Endodermal cell (in vitro differentiated cells): Measurements from ENCODE around the gene DCANP1. TPM values are rescaled to one million over a fixed set of nuclear protein-coding genes. Genes with fewer than 3 reads are reported as not detected.

Experiments
- DNase-seq: peaks from one replicate; pipeline ENCODE4 v3.0.0-alpha.2; 2017
- H3K27ac ChIP-seq: 2 replicates; pipeline ENCODE4 v1.5.1; 2013; ENCODE audit warnings: mild to moderate bottlenecking, low read depth, low read length, moderate library complexity
- H3K27me3 ChIP-seq: 2 replicates; pipeline ENCODE4 v1.6.1; 2013; ENCODE audit warnings: mild to moderate bottlenecking, low read length, moderate library complexity; ENCODE audit not compliant: insufficient read depth, control insufficient read depth, poor library complexity, severe bottlenecking
- H3K36me3 ChIP-seq: 2 replicates; pipeline ENCODE4 v1.7.0; 2013; ENCODE audit warnings: mild to moderate bottlenecking, low read length, moderate library complexity; ENCODE audit not compliant: control insufficient read depth, insufficient read depth
- H3K4me1 ChIP-seq: one replicate; pipeline ENCODE4 v1.7.0; 2013; ENCODE audit warnings: low read length; ENCODE audit not compliant: control insufficient read depth, insufficient read depth
- H3K4me3 ChIP-seq: 2 replicates; pipeline ENCODE4 v1.5.1; 2013; ENCODE audit warnings: mild to moderate bottlenecking, low read length, moderate library complexity
- H3K9ac ChIP-seq: 2 replicates; pipeline ENCODE4 v1.6.1; 2013; ENCODE audit warnings: mild to moderate bottlenecking, low read length, moderate library complexity; ENCODE audit not compliant: poor library complexity, severe bottlenecking; ENCODE audit errors: extremely low read depth
- H3K9me3 ChIP-seq: 2 replicates; pipeline ENCODE4 v1.6.1; 2013; ENCODE audit warnings: mild to moderate bottlenecking, low read length, moderate library complexity; ENCODE audit not compliant: control insufficient read depth
- H3K27ac Mint-ChIP-seq: 2 replicates; pipeline ENCODE4 v1.8.0; 2020; ENCODE audit warnings: mixed read lengths
- H3K27me3 Mint-ChIP-seq: 2 replicates; pipeline ENCODE4 v1.8.0; 2021; ENCODE audit warnings: mild to moderate bottlenecking, mixed read lengths; ENCODE audit not compliant: insufficient read depth
- H3K36me3 Mint-ChIP-seq: 2 replicates; pipeline ENCODE4 v1.8.0; 2020; ENCODE audit warnings: low read depth, mixed read lengths
- H3K4me1 Mint-ChIP-seq: 2 replicates; pipeline ENCODE4 v1.8.0; 2020; ENCODE audit warnings: mixed read lengths
- H3K4me3 Mint-ChIP-seq: 2 replicates; pipeline ENCODE4 v1.8.0; 2020; ENCODE audit warnings: mild to moderate bottlenecking, moderate library complexity, mixed read lengths
- H3K9me3 Mint-ChIP-seq: 2 replicates; pipeline ENCODE4 v1.8.0; 2020; ENCODE audit warnings: mild to moderate bottlenecking, mixed read lengths
- WGBS, 2 experiments: methylation state at CpG; one replicate each; pipeline versions ENCODE4 v1.1.5 to v1.1.7; 2013; ENCODE audit warnings: missing lambda C conversion rate in 2 of 2, mixed read lengths in 1 of 2; ENCODE audit not compliant: insufficient coverage in 1 of 2, insufficient read length in 1 of 2; 5-methylcytosine and 5-hydroxymethylcytosine counted together
- total RNA-seq, 2 donors: library from RNA; stranded (reverse); fragmentation: NEBNext Ultra II Directional in 1 of 2; extraction: Animal tissue kit (Norgen Biotek cat#: 25700) in 1 of 2; gene quantifications; 2 replicates in 1 of 2; 3 replicates in 1 of 2; pipeline ENCODE4 v1.2.1, GENCODE V29; 2021
- TF ChIP-seq, protein P1 (sequence below): fragments of 200-600 bp; sonication (generic); conservative IDR thresholded peaks from 2 replicates; pipeline ENCODE4 v1.5.0; 2021; ENCODE audit warnings: antibody characterized with exemption, mild to moderate bottlenecking

The DCANP1 gene
- total RNA-seq, 2 donors from 2014 or later, result not detected

GRCh38 chr5:135471726-135472125 is 24.6 kb upstream of the DCANP1 start:
- Histone ChIP-seq H3K36me3 (no peaks in the 10 kb centered on the region), H3K9ac (no peak overlapping the region), H3K27ac (no peak overlapping the region), H3K27me3 (peaks cover 100% of the 10 kb centered on the region), H3K9me3 (no peaks in the 10 kb centered on the region), H3K4me1 (peaks cover 6% of the 10 kb centered on the region), H3K4me3 (no peak overlapping the region)
- no peak overlapping the region for H3K4me3 Mint-ChIP-seq
- TF ChIP-seq, protein P1, sequence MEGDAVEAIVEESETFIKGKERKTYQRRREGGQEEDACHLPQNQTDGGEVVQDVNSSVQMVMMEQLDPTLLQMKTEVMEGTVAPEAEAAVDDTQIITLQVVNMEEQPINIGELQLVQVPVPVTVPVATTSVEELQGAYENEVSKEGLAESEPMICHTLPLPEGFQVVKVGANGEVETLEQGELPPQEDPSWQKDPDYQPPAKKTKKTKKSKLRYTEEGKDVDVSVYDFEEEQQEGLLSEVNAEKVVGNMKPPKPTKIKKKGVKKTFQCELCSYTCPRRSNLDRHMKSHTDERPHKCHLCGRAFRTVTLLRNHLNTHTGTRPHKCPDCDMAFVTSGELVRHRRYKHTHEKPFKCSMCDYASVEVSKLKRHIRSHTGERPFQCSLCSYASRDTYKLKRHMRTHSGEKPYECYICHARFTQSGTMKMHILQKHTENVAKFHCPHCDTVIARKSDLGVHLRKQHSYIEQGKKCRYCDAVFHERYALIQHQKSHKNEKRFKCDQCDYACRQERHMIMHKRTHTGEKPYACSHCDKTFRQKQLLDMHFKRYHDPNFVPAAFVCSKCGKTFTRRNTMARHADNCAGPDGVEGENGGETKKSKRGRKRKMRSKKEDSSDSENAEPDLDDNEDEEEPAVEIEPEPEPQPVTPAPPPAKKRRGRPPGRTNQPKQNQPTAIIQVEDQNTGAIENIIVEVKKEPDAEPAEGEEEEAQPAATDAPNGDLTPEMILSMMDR, result no peak
- no peak overlapping the region for H3K27ac Mint-ChIP-seq
- no peak for DNase-seq
- H3K36me3 Mint-ChIP-seq, result no peaks in the 10 kb centered on the region
- H3K4me1 Mint-ChIP-seq, result peaks cover 14% of the 10 kb centered on the region
- 76 to 89% methylated on average over 2 to 4 of the region's 4 CpGs for WGBS, 2 experiments
- H3K27me3 Mint-ChIP-seq, result peaks cover 94% of the 10 kb centered on the region
- H3K9me3 Mint-ChIP-seq, result no peaks in the 10 kb centered on the region

GRCh38 chr5:135469911-135470310 is 22.8 kb upstream of the DCANP1 start:
- Histone ChIP-seq H3K9ac (no peak overlapping the region), H3K4me3 (no peak overlapping the region), H3K27me3 (peaks cover 100% of the 10 kb centered on the region), H3K27ac (no peak overlapping the region), H3K4me1 (peaks cover 9% of the 10 kb centered on the region), H3K36me3 (no peaks in the 10 kb centered on the region), H3K9me3 (no peaks in the 10 kb centered on the region)
- Mint-ChIP-seq H3K36me3 (no peaks in the 10 kb centered on the region), H3K9me3 (no peaks in the 10 kb centered on the region), H3K27ac (no peak overlapping the region), H3K27me3 (peaks cover 97% of the 10 kb centered on the region), H3K4me3 (no peak overlapping the region), H3K4me1 (peaks cover 15% of the 10 kb centered on the region)
- DNase-seq, result no peak
- WGBS, 2 experiments, result 89 to 92% methylated on average over 3 to 5 of the region's 5 CpGs
- TF ChIP-seq, protein P1, result no peak

- Histone ChIP-seq H3K27me3 (peaks cover 100% of the 10 kb centered on the region), H3K9ac (no peak overlapping the region), H3K9me3 (no peaks in the 10 kb centered on the region), H3K4me1 (peaks cover 9% of the 10 kb centered on the region), H3K27ac (no peak overlapping the region), H3K36me3 (no peaks in the 10 kb centered on the region), H3K4me3 (no peak overlapping the region)
- no peak for DNase-seq
- TF ChIP-seq, protein P1, result no peak
- H3K4me3 Mint-ChIP-seq, result no peak overlapping the region
- no peak overlapping the region for H3K27ac Mint-ChIP-seq
- H3K27me3 Mint-ChIP-seq, result peaks cover 97% of the 10 kb centered on the region
- no peaks in the 10 kb centered on the region for H3K36me3 Mint-ChIP-seq
- no peaks in the 10 kb centered on the region for H3K9me3 Mint-ChIP-seq
- 93 to 100% methylated on average over 1 to 2 of the region's 2 CpGs for WGBS, 2 experiments
- H3K4me1 Mint-ChIP-seq, result peaks cover 10% of the 10 kb centered on the region
Observed at GRCh38 chr5:135468541-135468940, 21.4 kb upstream of the DCANP1 start.
